CD4-positive, alpha-beta T cell treated with Interleukin-2 at 100 ng/mL for 4 hours (primary cell): ENCODE measurements around the gene STOML1.
"Not testable (repeated sequence)": the region's sequence is repeated elsewhere in the genome, so short reads cannot be mapped to it uniquely, and the experiment has no call there.

Experiments
- DNase-seq: peaks from one replicate; pipeline ENCODE4 v3.0.0-alpha.2; 2020; ENCODE audit warnings: low spot score

The STOML1 gene

DNA sequence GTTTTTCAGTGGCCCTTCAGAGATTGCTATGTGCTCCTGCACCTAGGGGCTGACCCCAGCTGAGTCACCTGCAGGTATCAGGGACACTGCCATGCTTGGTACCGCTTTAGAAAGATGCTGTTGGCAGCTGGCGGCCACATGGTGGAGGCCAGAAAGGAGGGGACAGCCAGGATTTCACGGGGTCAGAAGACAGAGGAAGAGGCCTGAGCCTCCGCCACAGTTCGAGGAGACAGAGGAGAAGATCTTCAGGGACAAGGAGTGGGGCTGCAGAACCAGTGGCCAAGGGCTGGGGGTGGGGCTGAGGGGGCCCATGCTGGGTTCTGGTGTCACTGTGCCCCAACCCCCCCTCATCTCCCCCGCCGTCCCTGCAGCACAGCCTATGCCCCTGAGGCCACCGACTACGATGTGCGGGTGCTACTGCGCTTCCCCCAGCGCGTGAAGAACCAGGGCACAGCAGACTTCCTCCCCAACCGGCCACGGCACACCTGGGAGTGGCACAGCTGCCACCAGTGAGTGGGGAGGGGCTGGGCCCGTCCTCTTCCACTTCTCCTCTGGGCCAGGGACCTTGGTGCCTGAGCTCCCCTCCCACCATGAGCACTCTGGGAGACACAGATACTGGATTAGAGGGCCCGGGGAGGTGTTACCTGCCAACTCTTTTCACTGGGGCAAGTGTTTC is 45.9 kb downstream of the STOML1 start:
- DNase-seq: no peak

GRCh38 chr15:73945130-73945508 is 47.0 kb downstream of the STOML1 start:
- DNase-seq: no peak

DNA sequence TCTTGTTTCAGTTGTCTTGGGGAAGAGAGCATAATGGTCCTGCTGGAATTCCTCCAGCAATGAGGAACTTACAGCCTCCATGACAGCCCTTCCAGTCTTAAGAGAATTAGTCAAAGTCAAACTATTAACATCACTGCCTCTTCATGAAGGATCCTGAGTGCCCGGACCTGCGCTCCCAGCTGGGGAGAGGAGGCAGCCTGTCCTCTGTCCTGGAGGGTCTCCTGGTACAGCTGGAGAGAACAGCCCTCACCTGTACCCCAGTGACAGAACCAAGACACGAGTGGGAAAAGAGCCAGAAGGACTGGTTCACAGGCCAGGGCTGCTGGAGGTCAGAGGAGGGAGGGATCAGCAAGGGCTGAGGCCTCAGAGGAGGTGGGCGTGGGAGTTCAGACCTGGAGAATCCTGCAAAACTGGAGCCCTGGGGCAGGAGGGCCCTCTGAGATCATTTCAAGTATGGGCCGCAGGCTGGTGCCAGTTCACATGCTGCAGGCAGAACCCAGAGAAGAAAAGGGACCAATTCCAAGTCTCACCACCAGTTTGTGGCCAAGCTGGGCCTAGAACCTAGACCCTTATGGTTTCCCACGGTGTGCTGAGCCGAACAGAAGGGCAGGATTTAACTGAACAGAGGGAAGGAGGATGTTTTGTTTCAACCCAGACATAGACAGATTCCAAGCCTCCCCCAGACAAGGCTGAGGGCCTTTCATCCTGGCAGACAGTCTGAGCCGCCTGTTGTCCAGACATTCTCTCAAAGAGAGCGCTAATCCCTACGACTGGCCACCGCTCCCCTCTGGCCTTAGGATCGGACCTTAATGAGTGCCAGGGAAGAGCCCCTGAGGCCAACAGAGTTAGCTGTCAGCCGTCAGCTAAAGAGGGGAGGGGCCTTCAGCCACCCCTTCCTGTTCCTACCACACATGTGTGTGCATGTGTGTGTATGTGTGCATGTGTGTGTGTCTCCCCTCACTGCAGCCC is 47.6 kb downstream of the STOML1 start:
- no peak for DNase-seq

- DNase-seq: no peak
These were observed 49.3 kb downstream of the STOML1 start for GRCh38 chr15:73942751-73943270.

- no peak for DNase-seq
These were observed 50.0 kb downstream of the STOML1 start for GRCh38 chr15:73941871-73942635.

- DNase-seq: no peak
These were observed 50.6 kb downstream of the STOML1 start for GRCh38 chr15:73941449-73941848.

- DNase-seq: no peak
These were observed 51.1 kb downstream of the STOML1 start for GRCh38 chr15:73941044-73941443.

- DNase-seq: no peak
These were observed 51.8 kb downstream of the STOML1 start for GRCh38 chr15:73940061-73940981.

- no peak for DNase-seq
These were observed 53.0 kb downstream of the STOML1 start for GRCh38 chr15:73939138-73939537.

GRCh38 chr15:73938516-73938915 is 53.6 kb downstream of the STOML1 start:
- not testable (repeated sequence) for DNase-seq

- no peak for DNase-seq
These were observed 54.4 kb downstream of the STOML1 start for GRCh38 chr15:73937726-73938125.

DNA sequence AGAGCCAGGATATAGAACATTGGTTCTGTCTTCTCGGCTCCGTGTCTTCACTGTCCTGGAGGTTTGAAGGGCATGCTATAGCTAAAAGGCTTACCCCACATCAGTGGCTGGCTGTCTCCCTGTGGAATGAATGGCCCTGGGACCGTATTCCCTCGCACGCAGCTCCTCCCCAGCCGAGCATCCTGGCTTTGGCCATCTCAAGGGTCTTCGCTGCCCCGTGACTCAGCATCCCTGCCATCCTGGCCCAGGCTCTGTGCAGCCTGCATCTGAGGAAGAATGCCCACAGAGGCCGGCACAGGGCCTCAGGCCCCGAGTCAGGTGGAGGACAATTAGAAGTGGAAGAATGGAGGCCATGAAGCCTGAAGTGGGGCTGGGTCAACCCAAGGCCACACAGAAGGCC is 54.8 kb downstream of the STOML1 start:
- no peak for DNase-seq

DNA sequence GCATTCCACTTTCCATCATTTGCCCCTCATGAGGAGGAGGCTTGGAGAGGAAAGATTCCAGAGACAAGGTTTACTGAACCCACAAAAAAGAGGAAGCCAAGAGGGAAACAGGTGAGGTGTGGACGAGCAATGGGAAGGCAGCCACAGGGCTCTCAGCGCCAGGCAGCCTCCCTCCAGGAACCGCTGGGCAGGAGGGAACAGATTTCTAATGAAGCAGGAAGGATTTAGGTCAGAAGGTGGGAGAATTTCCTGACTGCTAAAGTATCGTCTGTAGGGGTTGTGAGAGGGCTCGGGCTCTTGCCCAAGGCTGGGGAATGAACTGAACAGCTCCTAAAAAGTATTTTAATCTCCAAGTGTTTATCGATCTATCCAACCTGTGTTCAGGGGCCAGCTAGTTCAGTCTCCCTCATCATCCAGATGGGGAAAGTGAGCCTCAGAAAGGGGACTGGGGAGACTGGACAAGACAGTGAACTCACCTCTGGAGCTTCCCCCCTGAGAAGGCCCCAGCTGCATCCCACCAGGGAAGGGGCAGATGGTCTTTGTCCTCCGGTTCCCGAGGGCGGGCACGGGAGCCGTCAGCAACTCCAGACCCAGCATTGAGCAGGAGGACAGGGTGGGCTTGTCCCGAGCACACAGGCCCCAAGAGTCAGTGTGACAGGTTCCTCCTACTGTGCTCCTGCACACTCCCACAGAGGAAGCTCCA is 55.4 kb downstream of the STOML1 start:
- no peak for DNase-seq

DNA sequence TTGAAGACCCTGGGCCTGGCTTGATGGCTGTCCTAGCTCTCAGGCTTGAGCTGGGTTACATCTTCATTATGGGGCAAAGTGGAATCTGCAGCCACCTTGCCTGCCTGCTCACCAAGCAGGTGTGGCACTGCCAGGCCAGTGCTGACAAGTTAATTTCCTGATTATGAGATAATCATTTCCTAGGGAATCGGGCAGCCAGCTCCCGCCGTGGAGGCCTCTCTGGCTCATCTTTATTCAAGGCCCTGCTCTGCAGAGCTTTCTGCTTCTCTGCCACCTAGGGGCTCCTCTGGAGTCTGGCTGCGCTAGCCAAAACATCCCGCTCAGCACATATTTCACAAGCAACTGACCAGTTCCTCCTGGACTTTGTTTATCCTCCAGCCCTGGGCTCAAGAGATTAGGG is 55.9 kb downstream of the STOML1 start:
- DNase-seq: no peak

GRCh38 chr15:73935547-73935946 is 56.5 kb downstream of the STOML1 start:
- no peak for DNase-seq

DNA sequence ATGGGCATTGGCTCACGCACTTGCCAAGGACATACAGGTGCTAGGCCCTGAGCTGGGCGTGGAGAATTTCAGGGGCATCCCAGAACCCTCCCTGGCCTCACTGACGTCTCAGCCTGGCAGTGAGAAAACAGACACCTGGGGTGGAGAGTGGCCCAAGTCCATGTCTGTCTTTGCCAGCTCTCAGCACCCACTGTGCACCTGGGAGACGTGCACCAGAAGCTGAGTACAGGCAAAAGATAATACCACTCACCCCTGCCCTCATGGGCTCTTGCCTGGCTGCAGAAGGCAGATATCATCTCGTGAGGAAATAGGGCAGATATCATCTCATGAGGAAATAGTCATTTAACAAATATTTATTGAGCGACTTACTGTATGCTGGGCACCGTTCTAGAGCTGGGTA is 57.8 kb downstream of the STOML1 start:
- DNase-seq: no peak

- no peak for DNase-seq
These were observed 59.5 kb downstream of the STOML1 start for GRCh38 chr15:73932381-73933191.

GRCh38 chr15:73931441-73931840 is 60.7 kb downstream of the STOML1 start:
- DNase-seq: no peak

- no peak for DNase-seq
These were observed 61.3 kb downstream of the STOML1 start for GRCh38 chr15:73930790-73931281.

- DNase-seq: no peak
These were observed 61.7 kb downstream of the STOML1 start for GRCh38 chr15:73930371-73930770.
